Measurements from ENCODE around the gene MCF2L2. TPM values are rescaled to one million over a fixed set of nuclear protein-coding genes. Genes with fewer than 3 reads are reported as not detected.
"Not testable (repeated sequence)": the region's sequence is repeated elsewhere in the genome, so short reads cannot be mapped to it uniquely, and the experiment has no call there.

The MCF2L2 gene
- total RNA-seq, 1 donor from 2014 or later, result 0.20 TPM

GRCh38 chr3:183446838-183447205 lies 18.4 kb upstream of the MCF2L2 start:
- no peak for DNase-seq (ENCODE audit: low read depth in 2 of 2)

GRCh38 chr3:183444748-183445147 lies 16.3 kb upstream of the MCF2L2 start:
- no peak for DNase-seq (ENCODE audit: low read depth in 2 of 2)

- DNase-seq (ENCODE audit: low read depth in 2 of 2), result no peak
These were observed 15.3 kb upstream of the MCF2L2 start for GRCh38 chr3:183443395-183444385.

DNA sequence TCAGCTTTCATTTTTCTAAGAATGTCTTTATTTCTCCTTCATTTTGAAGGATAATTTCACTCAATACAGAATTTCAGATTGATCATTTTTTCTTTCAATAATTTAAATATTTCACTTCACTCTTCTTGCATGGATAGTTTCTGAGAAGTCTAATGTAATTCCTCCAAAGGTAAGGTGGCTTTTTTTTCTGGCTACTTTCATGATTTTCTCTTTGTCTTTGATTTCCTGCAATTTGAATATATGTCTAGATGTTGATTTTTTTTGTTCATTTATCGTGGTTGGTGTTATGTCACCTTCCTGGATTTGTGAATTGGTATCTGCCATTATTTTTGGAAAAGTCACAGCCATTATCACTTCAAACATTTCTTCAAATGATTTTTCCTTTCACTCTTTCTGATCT lies 14.6 kb upstream of the MCF2L2 start:
- no peak for DNase-seq (ENCODE audit: low read depth in 2 of 2)

- not testable (repeated sequence) for DNase-seq (ENCODE audit: low read depth in 2 of 2)
These were observed 12.1 kb upstream of the MCF2L2 start for GRCh38 chr3:183440521-183440920.

DNA sequence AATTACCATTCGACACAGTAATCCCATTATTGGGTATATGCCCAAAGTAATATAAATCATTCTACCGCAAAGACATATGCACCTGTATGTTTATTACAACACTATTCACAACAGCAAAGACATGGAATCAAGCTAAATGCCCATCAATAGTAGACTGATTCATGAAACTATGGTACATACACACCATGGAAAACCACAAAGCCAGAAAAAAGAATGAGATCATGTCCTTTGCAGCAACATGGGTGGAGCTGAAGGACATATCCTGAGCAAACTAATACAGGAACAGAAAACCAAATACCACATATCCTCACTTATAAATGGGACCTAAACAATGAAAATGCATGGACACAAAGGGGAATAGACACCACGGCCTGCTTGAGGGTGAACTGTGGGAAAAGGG lies 11.1 kb upstream of the MCF2L2 start:
- peak; percentile 35 to 37 for DNase-seq (ENCODE audit: low read depth in 2 of 2)

DNA sequence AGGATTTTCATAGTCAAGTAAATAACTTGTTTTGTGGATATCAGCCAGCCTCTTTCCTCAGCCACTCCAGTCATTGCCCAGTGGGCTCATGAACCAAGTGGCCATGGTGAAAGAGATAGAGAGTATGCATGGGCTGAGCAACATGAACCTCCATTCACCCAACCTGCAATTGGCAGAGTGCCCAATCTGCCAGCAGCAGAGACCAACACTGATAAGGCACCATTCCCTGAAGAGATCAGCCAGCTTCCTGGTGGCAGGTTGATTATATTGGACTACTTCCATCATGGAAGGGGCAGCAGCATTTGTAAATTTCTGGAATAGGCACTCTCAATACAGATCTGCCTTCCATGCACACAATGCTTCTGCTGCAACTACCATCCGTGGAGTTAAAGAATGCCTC lies 10.3 kb upstream of the MCF2L2 start:
- DNase-seq (ENCODE audit: low read depth in 2 of 2), result no peak

- no peak for DNase-seq (ENCODE audit: low read depth in 2 of 2)
These were observed 9.5 kb upstream of the MCF2L2 start for GRCh38 chr3:183437666-183438564.

DNA sequence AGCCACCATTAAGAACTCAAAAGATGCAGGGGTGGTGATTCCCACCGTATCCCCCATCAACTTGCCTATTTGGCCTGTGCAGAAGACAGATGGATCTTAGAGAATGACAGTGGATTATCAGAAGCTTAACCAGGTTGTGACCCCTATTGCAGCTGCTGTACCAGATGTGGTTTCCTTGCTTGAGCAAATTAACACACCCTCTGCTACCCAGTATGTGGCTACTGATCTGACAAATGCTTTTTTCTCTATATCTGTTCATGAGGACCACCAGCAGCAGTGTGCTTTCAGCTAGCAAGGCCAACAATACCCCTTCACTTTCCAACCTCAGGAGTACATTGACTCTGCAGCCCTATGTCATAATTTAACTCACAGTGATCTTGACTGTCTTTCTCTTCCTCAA lies 8.6 kb upstream of the MCF2L2 start:
- no peak for DNase-seq (ENCODE audit: low read depth in 2 of 2)

DNA sequence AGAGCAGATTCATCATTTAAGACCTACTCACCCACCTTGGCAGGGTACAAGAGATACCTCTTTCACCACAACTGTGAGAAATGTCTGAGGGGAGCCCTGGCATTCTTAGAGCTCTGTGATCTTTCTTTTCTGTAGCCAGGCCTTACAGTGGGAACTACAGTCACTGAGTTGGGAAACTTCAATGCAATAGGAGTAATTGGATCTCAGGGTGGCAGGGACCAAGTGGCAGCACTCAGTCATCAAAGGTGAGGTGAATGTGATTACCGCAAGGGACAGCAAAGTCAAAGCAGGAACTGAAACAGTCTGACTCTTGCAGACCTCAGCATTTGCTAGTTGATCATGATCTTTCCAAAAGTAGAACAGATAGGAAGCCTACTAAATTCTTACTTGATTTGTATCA lies 7.2 kb upstream of the MCF2L2 start:
- no peak for DNase-seq (ENCODE audit: low read depth in 2 of 2)

- no peak for DNase-seq (ENCODE audit: low read depth in 2 of 2)
These were observed 6.6 kb upstream of the MCF2L2 start for GRCh38 chr3:183434992-183435391.

- no peak for DNase-seq (ENCODE audit: low read depth in 2 of 2)
These were observed 6.1 kb upstream of the MCF2L2 start for GRCh38 chr3:183434503-183434902.

GRCh38 chr3:183430325-183430957 lies 2.0 kb upstream of the MCF2L2 start:
- no peak for DNase-seq (ENCODE audit: low read depth in 2 of 2)

- peak; percentile 17 to 38 for DNase-seq (ENCODE audit: low read depth in 2 of 2)
These were observed 458 bp downstream of the MCF2L2 start for GRCh38 chr3:183427876-183428446.

DNA sequence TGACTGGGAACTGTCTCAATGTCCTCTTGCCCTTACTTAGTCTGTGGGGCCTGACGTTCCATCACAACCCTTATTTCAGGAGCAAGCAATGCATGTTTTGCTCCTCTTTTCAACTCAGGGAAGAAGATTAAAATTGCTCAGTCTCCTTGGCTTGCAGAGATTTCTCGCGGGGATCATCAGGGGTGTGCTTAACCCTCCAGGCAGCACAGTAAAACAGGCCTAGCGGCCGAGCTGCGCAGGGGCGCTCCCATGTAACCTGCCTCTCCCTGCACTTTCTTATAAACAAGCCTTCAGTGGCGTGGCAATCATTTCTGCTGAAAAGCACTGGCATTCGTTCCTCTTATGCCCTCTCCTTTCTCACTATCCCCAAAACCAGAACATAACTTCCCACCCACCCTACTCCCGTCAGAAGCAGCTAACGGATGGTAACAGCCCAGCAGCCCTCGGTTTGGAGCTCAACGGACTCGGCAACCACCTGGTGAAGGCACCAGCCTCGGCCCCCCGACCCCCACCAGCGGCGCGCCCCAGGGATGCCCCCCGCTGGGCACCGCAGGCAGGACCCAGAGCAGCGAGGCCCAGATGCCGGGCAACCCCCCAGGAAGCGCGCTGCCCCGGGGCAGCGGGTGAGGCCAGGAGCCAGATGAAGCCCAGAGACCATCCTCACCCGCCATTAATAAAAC lies 1.1 kb downstream of the MCF2L2 start:
- no peak for DNase-seq (ENCODE audit: low read depth in 2 of 2)

DNA sequence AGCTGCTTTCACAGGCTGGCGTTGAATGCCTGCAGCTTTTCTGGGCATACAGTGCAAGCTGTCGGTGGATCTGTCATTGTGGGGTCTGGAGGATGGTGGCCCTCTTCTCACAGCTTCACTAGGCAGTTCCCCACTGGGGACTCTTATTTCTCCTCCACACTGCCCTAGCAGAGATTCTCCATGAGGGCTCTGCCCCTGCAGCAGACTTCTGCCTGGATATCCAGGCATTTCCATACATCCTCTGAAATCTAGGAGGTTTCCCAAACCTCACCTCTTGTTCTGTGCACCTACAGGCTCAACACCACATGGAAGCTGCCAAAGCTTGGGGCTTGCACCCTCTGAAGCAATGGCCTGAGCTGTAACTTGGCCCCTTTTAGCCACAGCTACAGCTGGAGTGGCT lies 9.6 kb downstream of the MCF2L2 start:
- DNase-seq (ENCODE audit: low read depth in 2 of 2), result not testable (repeated sequence)

GRCh38 chr3:183411216-183411922 lies 17.1 kb downstream of the MCF2L2 start:
- peak in 1 of 2 donors; percentile 25 for DNase-seq (ENCODE audit: low read depth in 2 of 2)

GRCh38 chr3:183410759-183411158 lies 17.7 kb downstream of the MCF2L2 start:
- DNase-seq (ENCODE audit: low read depth in 2 of 2), result no peak

- no peak for DNase-seq (ENCODE audit: low read depth in 2 of 2)
These were observed 18.1 kb downstream of the MCF2L2 start for GRCh38 chr3:183410280-183410679.

- DNase-seq (ENCODE audit: low read depth in 2 of 2), result no peak
These were observed 19.2 kb downstream of the MCF2L2 start for GRCh38 chr3:183409219-183409618.

Measured in lung microvascular endothelial cell (primary cell).